Gastrocnemius medialis (tissue), 4 donors: Measurements from ENCODE around the gene ZSCAN21. TPM values are rescaled to one million over a fixed set of nuclear protein-coding genes. Genes with fewer than 3 reads are reported as not detected.
"Not testable (repeated sequence)": the region's sequence is repeated elsewhere in the genome, so short reads cannot be mapped to it uniquely, and the experiment has no call there.

Experiments used
- ATAC-seq, 2 donors: fragments of 150-250 bp; one replicate each; pipeline ENCODE4 v1.9.1; 2016
- DNase-seq, 2 donors: peaks; one replicate each; pipeline ENCODE4 v3.0.0-alpha.2; 2019
- H3K27ac ChIP-seq, 4 donors: fragments of 200-600 bp; sonication (generic); 1 replicate in 1 of 4; 2 replicates in 3 of 4; pipeline ENCODE4 v1.5.1; 2016 to 2018; ENCODE audit warnings: mild to moderate bottlenecking in 2 of 4, moderate library complexity in 1 of 4
- H3K27me3 ChIP-seq, 3 donors: fragments of 200-600 bp; sonication (generic) in 2 of 3; 1 replicate in 1 of 3; 2 replicates in 2 of 3; pipeline versions ENCODE4 v1.5.1 to v1.6.0; 2016 to 2019; ENCODE audit warnings: mild to moderate bottlenecking in 1 of 3, moderate library complexity in 1 of 3
- H3K36me3 ChIP-seq, 2 donors: fragments of 200-600 bp; sonication (generic) in 1 of 2; one replicate each; pipeline ENCODE4 v1.5.1; 2017 to 2018
- H3K4me1 ChIP-seq, 2 donors: fragments of 200-600 bp; sonication (generic) in 1 of 2; one replicate each; pipeline ENCODE4 v1.5.1; 2016 to 2017; ENCODE audit warnings: mild to moderate bottlenecking in 2 of 2
- H3K4me3 ChIP-seq, 4 donors: fragments of 200-600 bp; sonication (generic) in 3 of 4; 1 replicate in 1 of 4; 2 replicates in 3 of 4; pipeline ENCODE4 v1.5.1; 2016 to 2019; ENCODE audit warnings: mild to moderate bottlenecking in 2 of 4
- H3K9me3 ChIP-seq, 3 donors: fragments of 200-600 bp; sonication (generic) in 2 of 3; 1 replicate in 1 of 3; 2 replicates in 2 of 3; pipeline ENCODE4 v1.5.1; 2016 to 2019
- CTCF ChIP-seq, 5 experiments: fragments of 450-650 bp in 3 of 5; fragments of 200-600 bp in 2 of 5; sonication (generic) in 2 of 5; IDR thresholded peaks in 4 of 5; conservative IDR thresholded peaks in 1 of 5; 1 replicate in 4 of 5; 2 replicates in 1 of 5; pipeline ENCODE4 v1.5.1; 2016 to 2019; ENCODE audit warnings: antibody characterized with exemption in 5 of 5, mild to moderate bottlenecking in 3 of 5, moderate library complexity in 3 of 5
- POLR2A ChIP-seq, 2 donors: fragments of 450-650 bp; IDR thresholded peaks; one replicate each; pipeline ENCODE4 v1.6.1; 2017; ENCODE audit warnings: antibody characterized with exemption in 2 of 2, mild to moderate bottlenecking in 2 of 2, moderate library complexity in 2 of 2
- in situ Hi-C, 4 donors: fragments of 200-750 bp; cut with MboI; loops; one replicate each; pipeline versions ENCODE4 v1.15.0 to v1.8.0; 2017; ENCODE audit warnings: low sequenced_read_pairs in 4 of 4
- intact Hi-C: fragments of 100-400 bp; cut with DNase I; formaldehyde crosslinking; loops from one replicate; pipeline ENCODE4 v1.15.1; 2023; ENCODE audit warnings: low total_unique reads
- total RNA-seq, 4 donors: library from RNA; depleted of rRNA; stranded (reverse); fragments of >200 nt; gene quantifications; one replicate each; pipeline versions ENCODE4 v1.1.0 to v1.2.3, GENCODE V29; 2016

ZSCAN21 gene
- total RNA-seq, 4 donors from 2014 or later = 14.4 to 26.4 (median 22.3) TPM

DNA sequence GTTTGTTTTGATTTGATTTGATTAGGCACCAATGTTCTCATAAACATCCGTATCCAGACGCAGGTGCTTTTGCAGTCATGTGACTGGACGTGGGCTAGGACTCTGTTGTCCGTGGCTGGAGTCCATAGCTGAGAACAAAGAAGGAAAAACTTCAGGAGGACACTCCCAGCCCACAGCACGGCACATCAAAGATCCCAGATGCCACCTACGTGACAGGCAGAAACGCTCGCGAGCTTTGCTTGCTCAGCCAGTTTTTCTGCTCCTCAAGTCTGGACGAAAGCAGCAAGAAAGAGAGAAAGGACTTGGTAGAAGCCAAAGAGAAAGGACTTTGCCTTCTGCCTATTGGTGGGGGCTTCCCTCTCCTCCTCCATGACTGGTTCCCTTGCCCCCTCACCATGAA is 41.0 kb upstream of the ZSCAN21 start:
- in situ Hi-C loops (no loop called here), intact Hi-C loops (no loop called here)
- H3K27me3 ChIP-seq = no peaks in the 10 kb centered on the region
- H3K9me3 ChIP-seq = no peaks in the 10 kb centered on the region
- TF ChIP-seq POLR2A (IDR thresholded peaks at IDR 0.05) (no peak), CTCF (IDR thresholded peaks at IDR 0.05 in 4 of 5, conservative IDR thresholded peaks at IDR 0.05 in 1 of 5) (no peak)
- H3K4me1 ChIP-seq = no peaks in the 10 kb centered on the region
- DNase-seq (no peak), ATAC-seq (no peak)
- no peak overlapping the region for H3K27ac ChIP-seq
- no peak overlapping the region for H3K4me3 ChIP-seq
- no peaks in the 10 kb centered on the region for H3K36me3 ChIP-seq

- H3K36me3 ChIP-seq, H3K27me3 ChIP-seq, H3K4me1 ChIP-seq, in situ Hi-C loops, H3K4me3 ChIP-seq, DNase-seq, H3K9me3 ChIP-seq, ATAC-seq, H3K27ac ChIP-seq: not testable (repeated sequence)
- intact Hi-C loops = loop anchor here (10.0 kb wide), 1 partner anchor 115 kb away; the partner anchor contains the start of gene MBLAC1
Measured at GRCh38 chr7:100009952-100010351, 39.6 kb upstream of the ZSCAN21 start.

- peaks cover 0 to 4% of the 10 kb centered on the region in 2 donors for H3K4me1 ChIP-seq
- intact Hi-C loops = loop anchor here (10.0 kb wide), 1 partner anchor 114 kb away; the partner anchor contains the start of gene MBLAC1
- H3K4me3 ChIP-seq = no peak overlapping the region
- in situ Hi-C loops = no loop called here
- H3K27me3 ChIP-seq = no peaks in the 10 kb centered on the region
- ATAC-seq (no peak), DNase-seq (no peak)
- no peak overlapping the region for H3K27ac ChIP-seq
- H3K36me3 ChIP-seq = no peaks in the 10 kb centered on the region
- H3K9me3 ChIP-seq = no peaks in the 10 kb centered on the region
- no peak for TF ChIP-seq POLR2A (IDR thresholded peaks at IDR 0.05)
- no peak for TF ChIP-seq CTCF (IDR thresholded peaks at IDR 0.05 in 4 of 5, conservative IDR thresholded peaks at IDR 0.05 in 1 of 5)
Measured at GRCh38 chr7:100010901-100011300, 38.7 kb upstream of the ZSCAN21 start.

GRCh38 chr7:100011516-100011915 is 38.1 kb upstream of the ZSCAN21 start:
- ATAC-seq (no peak), DNase-seq (no peak)
- H3K4me3 ChIP-seq = no peak overlapping the region
- H3K9me3 ChIP-seq = no peaks in the 10 kb centered on the region
- no peak overlapping the region for H3K27ac ChIP-seq
- intact Hi-C loops = loop anchor here (10.0 kb wide), 1 partner anchor 113 kb away; the partner anchor contains the start of gene MBLAC1
- in situ Hi-C loops = no loop called here
- H3K36me3 ChIP-seq = no peaks in the 10 kb centered on the region
- TF ChIP-seq CTCF (IDR thresholded peaks at IDR 0.05 in 4 of 5, conservative IDR thresholded peaks at IDR 0.05 in 1 of 5) (no peak), POLR2A (IDR thresholded peaks at IDR 0.05) (no peak)
- H3K27me3 ChIP-seq = no peaks in the 10 kb centered on the region
- H3K4me1 ChIP-seq = peaks cover under 1 to 6% of the 10 kb centered on the region in 2 donors

DNA sequence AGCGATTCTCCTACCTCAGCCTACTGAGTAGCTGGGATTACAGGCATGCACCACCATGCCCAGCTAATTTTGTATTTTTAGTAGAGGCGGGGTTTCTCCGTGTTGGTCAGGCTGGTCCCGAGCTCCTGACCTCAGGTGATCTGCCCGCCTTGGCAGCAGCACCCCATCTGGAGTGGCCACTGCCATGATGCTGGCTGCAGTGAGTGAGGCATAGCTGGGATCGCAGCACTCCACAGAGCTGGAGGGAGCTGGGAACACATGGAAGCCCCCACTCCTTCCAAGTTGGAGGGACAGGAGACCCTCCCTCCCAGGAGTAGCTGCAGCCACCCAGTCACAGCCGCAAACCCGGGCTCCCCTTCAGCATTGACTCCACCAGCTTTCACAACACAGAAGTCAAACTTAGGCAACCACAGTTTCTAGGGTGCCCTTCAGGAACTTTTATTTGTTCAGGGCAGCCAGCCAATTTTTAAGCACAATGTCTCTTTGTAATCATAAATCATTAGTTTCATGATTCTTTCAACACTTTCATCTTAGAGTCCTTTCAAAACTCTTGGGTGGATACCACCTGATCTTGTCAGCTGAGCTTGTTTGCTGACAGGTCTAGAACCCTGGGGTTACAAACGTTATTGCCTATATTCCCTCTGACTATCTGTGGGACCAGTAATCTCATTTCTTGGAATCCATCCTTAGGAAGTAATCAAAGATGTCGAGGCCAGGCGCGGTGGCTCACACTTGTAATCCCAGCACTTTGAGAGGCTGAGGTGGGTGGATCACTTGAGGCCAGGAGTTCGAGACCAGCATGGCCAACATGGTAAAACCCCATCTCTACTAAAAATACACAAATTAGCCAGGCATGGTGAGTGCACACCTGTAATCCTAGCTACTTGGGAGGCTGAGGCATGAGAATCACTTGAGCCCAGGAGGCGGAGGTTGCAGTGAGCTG is 36.9 kb upstream of the ZSCAN21 start:
- ATAC-seq, in situ Hi-C loops, H3K36me3 ChIP-seq, H3K27me3 ChIP-seq, H3K4me3 ChIP-seq, DNase-seq, H3K27ac ChIP-seq, H3K9me3 ChIP-seq: not testable (repeated sequence)
- intact Hi-C loops = loop anchor here (10.0 kb wide), 1 partner anchor 112 kb away; the partner anchor contains the start of gene MBLAC1
- H3K4me1 ChIP-seq = peaks cover 12 to 17% of the 10 kb centered on the region in 2 donors
